ENCODE measurements around the gene NTF4.

NTF4 gene

GRCh38 chr19:49064768-49065611 is at the start of gene NTF4:
TSS of gene NTF4 (minus strand) at chr19:49064818. CDS start at chr19:49061997, 2,821 bp downstream.
- no peak for DNase-seq

- DNase-seq = peak; percentile 30
These were observed 49.4 kb upstream of the NTF4 start, which contains the start of gene LIN7B for GRCh38 chr19:49113762-49114629. TSS of gene LIN7B (plus strand) at chr19:49114370. CDS start at chr19:49114405, 35 bp downstream.

GRCh38 chr19:49111218-49111998 is 46.8 kb upstream of the NTF4 start:
- no peak for DNase-seq

- no peak for DNase-seq
These were observed 45.9 kb upstream of the NTF4 start for GRCh38 chr19:49110567-49110966.

- no peak for DNase-seq
These were observed 45.1 kb upstream of the NTF4 start for GRCh38 chr19:49109569-49110233.

GRCh38 chr19:49109051-49109450 is 44.4 kb upstream of the NTF4 start:
- DNase-seq = no peak

- no peak for DNase-seq
These were observed 43.2 kb upstream of the NTF4 start for GRCh38 chr19:49107625-49108459.

GRCh38 chr19:49106648-49107135 is 42.1 kb upstream of the NTF4 start:
- peak; percentile 36 for DNase-seq

- no peak for DNase-seq
These were observed 39.7 kb upstream of the NTF4 start for GRCh38 chr19:49104229-49104864.

- DNase-seq = no peak
These were observed 38.9 kb upstream of the NTF4 start for GRCh38 chr19:49103331-49104085.

GRCh38 chr19:49102303-49102702 is 37.7 kb upstream of the NTF4 start:
- no peak for DNase-seq

GRCh38 chr19:49101160-49101559 is 36.5 kb upstream of the NTF4 start:
- DNase-seq = no peak

- DNase-seq = no peak
These were observed 34.2 kb upstream of the NTF4 start for GRCh38 chr19:49098795-49099194.

GRCh38 chr19:49097453-49098288 is 33.1 kb upstream of the NTF4 start:
- DNase-seq = peak; percentile 55

- DNase-seq = no peak
These were observed 30.2 kb upstream of the NTF4 start for GRCh38 chr19:49094505-49095482.

- DNase-seq = no peak
These were observed 28.1 kb upstream of the NTF4 start for GRCh38 chr19:49092686-49093085.

GRCh38 chr19:49091391-49092038 is 26.9 kb upstream of the NTF4 start:
- no peak for DNase-seq

Data from NCI-H526 treated with DMSO at 0.1 percent for 48 hours (cell line).